Effector memory CD4-positive, alpha-beta T cell (primary cell): ENCODE data around the gene UQCRC1.

ENCODE experiments used
- DNase-seq, 3 donors: peaks; one replicate each; pipeline ENCODE4 v3.0.0-alpha.2; 2020
- H3K27ac ChIP-seq: 2 replicates; pipeline ENCODE4 v1.7.0; 2013; ENCODE audit warnings: mild to moderate bottlenecking, low read length, moderate library complexity; ENCODE audit not compliant: insufficient read depth, poor library complexity, severe bottlenecking
- H3K27me3 ChIP-seq: replicated peaks from 2 replicates; pipeline ENCODE4 v1.7.0; 2013; ENCODE audit warnings: mild to moderate bottlenecking, low read length; ENCODE audit not compliant: insufficient read depth, control insufficient read depth, poor library complexity, severe bottlenecking
- H3K36me3 ChIP-seq: 2 replicates; pipeline ENCODE4 v1.7.0; 2013; ENCODE audit warnings: mild to moderate bottlenecking, low read length, moderate library complexity; ENCODE audit not compliant: control insufficient read depth, insufficient read depth
- H3K4me1 ChIP-seq: 2 replicates; pipeline ENCODE4 v1.7.0; 2013; ENCODE audit warnings: low read length, mild to moderate bottlenecking; ENCODE audit not compliant: control insufficient read depth, insufficient read depth, poor library complexity, severe bottlenecking
- H3K4me3 ChIP-seq: 2 replicates; pipeline ENCODE4 v1.7.0; 2013; ENCODE audit warnings: low read length, low read depth, mild to moderate bottlenecking; ENCODE audit not compliant: insufficient read depth, poor library complexity, severe bottlenecking
- H3K9me3 ChIP-seq: 2 replicates; pipeline ENCODE4 v1.7.0; 2013; ENCODE audit warnings: mild to moderate bottlenecking, low read length, moderate library complexity; ENCODE audit not compliant: control insufficient read depth

The UQCRC1 gene

GRCh38 chr3:48647714-48648113 lies 38.3 kb upstream of the UQCRC1 start:
- H3K4me1 ChIP-seq: no peaks in the 10 kb centered on the region
- no peak overlapping the region for H3K4me3 ChIP-seq
- H3K36me3 ChIP-seq: no peaks in the 10 kb centered on the region

DNA sequence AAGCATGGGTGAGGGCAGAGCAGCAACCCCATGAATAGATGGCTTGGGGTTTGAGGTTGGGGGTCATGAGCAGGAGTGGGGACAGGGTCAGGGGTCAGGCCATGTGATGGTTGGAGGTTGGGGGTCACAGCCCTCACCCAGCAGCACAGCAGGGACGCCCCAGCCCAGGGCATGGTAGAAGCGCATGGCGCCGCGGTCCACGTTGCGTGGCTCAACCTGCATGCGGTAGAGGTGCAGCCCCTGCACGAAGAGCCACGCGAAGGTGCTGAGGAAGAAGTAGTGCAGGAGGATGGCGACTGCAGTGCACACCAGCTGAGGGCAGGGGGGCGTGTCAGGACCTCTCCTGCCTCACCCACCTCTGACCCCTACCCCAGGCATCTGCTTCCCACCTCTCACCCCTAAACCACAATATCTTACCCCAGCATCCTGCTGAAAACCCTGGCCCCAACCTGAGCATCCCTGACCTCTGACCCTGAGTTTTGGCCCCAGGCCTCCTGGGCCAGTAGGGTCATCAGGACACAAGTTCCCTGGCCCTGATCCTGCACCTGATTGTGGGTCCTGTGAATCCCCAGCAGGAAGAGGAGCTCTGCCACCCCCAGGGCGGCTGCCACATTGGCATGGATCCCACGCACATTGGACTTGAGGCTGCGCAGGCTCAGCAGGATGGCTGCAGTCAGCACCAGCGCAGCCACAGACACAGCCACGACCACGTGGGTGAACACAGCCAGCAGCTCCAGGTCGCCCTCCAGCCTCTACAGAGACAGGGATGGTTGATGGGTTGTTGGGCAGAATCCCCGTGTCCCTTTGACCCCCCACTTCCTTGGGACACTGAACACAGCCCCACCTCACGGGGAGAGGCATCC lies 35.7 kb upstream of the UQCRC1 start:
- H3K4me3 ChIP-seq: no peak overlapping the region
- H3K27ac ChIP-seq: no peak overlapping the region
- no peaks in the 10 kb centered on the region for H3K9me3 ChIP-seq
- DNase-seq: no peak
- H3K4me1 ChIP-seq: no peaks in the 10 kb centered on the region
- H3K36me3 ChIP-seq: no peaks in the 10 kb centered on the region
- H3K27me3 ChIP-seq: no peaks in the 10 kb centered on the region

More at GRCh38 chr3:48647714-48648113, 38.3 kb upstream of the UQCRC1 start:
- no peak overlapping the region for H3K27ac ChIP-seq
- no peaks in the 10 kb centered on the region for H3K9me3 ChIP-seq
- H3K27me3 ChIP-seq: no peaks in the 10 kb centered on the region
- DNase-seq: no peak

DNA sequence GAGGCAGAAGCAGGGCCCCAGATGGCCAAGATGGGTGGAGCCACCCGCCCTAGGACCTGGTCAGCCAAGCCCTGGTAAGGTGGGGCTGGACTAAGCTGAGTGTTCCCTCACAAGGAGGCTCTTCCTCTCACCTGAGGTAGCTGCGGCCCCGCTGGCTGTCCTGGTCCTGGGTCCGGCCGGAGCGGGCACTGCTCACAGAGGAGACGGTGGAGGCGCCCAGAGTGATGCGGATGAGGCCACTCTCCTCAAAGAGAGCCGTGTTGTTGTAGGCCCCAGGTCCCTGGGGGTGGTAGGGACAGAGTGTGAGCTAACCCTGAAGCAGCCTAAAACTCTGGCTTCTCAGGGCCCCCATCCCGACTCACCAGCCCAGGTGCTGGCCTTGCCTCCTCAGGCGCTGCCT lies 33.2 kb upstream of the UQCRC1 start:
- Histone ChIP-seq H3K36me3 (no peaks in the 10 kb centered on the region), H3K9me3 (no peaks in the 10 kb centered on the region), H3K4me3 (no peak overlapping the region), H3K4me1 (no peaks in the 10 kb centered on the region), H3K27me3 (no peaks in the 10 kb centered on the region), H3K27ac (no peak overlapping the region)
- DNase-seq: no peak

GRCh38 chr3:48641396-48641795 lies 31.9 kb upstream of the UQCRC1 start:
- DNase-seq: no peak
- Histone ChIP-seq H3K9me3 (no peaks in the 10 kb centered on the region), H3K4me3 (no peak overlapping the region), H3K27ac (no peak overlapping the region), H3K36me3 (no peaks in the 10 kb centered on the region), H3K27me3 (no peaks in the 10 kb centered on the region), H3K4me1 (no peaks in the 10 kb centered on the region)

- no peak overlapping the region for H3K27ac ChIP-seq
- no peak overlapping the region for H3K4me3 ChIP-seq
- no peaks in the 10 kb centered on the region for H3K27me3 ChIP-seq
- no peaks in the 10 kb centered on the region for H3K36me3 ChIP-seq
- DNase-seq: no peak
- H3K4me1 ChIP-seq: peaks cover 7% of the 10 kb centered on the region
- no peaks in the 10 kb centered on the region for H3K9me3 ChIP-seq
Observed at GRCh38 chr3:48639944-48640606, 30.6 kb upstream of the UQCRC1 start.

- Histone ChIP-seq H3K9me3 (no peaks in the 10 kb centered on the region), H3K4me1 (peaks cover 7% of the 10 kb centered on the region), H3K36me3 (no peaks in the 10 kb centered on the region), H3K27me3 (no peaks in the 10 kb centered on the region), H3K27ac (no peak overlapping the region), H3K4me3 (no peak overlapping the region)
- DNase-seq: no peak
Observed at GRCh38 chr3:48637305-48637704, 27.9 kb upstream of the UQCRC1 start.

GRCh38 chr3:48636149-48636655 lies 26.8 kb upstream of the UQCRC1 start:
- Histone ChIP-seq H3K4me1 (peaks cover 7% of the 10 kb centered on the region), H3K9me3 (no peaks in the 10 kb centered on the region), H3K27ac (peak overlapping the region; percentile 59), H3K36me3 (no peaks in the 10 kb centered on the region), H3K4me3 (peak overlapping the region; percentile 84), H3K27me3 (no peaks in the 10 kb centered on the region)
- no peak for DNase-seq

DNA sequence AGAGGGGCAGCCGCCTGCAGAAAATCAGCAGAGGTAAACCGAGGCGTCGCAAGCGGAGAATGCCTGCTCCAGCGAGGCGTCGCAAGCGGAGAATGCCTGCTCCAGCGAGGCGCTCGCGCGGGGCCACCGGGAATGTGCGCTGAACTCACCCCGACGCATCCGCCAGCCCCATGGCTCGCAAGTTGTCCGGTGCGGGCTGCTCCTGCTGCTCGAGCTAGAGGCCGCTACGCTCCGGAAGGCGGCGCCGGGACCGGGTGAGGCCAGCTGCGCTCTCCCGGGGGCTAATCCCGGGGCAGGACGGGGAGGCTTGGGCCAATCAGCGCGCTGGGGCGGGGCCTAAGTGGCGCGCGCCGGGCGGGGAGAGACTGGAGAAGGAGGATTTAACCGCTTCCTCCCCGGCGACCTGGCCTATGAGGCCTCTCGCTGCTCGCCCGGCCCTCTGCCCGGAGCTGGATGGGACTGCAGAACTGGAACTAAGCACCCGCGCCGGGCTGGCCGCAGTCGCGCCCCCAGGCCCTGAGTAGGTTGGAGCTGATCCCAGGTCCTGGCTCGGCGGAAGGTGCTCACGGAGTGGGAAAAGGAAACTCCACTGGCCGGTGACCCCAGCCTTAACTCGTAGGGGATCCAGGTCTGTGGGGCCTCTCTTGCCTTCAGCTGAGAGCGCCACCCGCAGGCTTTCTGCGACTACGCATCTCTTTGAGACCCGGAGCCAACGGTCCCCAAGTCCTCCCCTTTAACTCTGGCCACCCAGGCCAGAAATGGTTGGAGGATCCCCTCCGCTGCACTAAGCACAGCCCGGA lies 26.0 kb upstream of the UQCRC1 start, which contains the start of gene SLC26A6:
TSS of gene SLC26A6 (minus strand) at position 240 of the 800 bp plus-strand sequence. CDS start at position 172, 68 bp downstream.
- H3K4me3 ChIP-seq: peak within 1 kb of the TSS; percentile 84
- peak within 1 kb of the TSS; percentile 59 for H3K27ac ChIP-seq
- H3K9me3 ChIP-seq: no peaks in the 10 kb centered on the region
- H3K36me3 ChIP-seq: no peaks in the 10 kb centered on the region
- H3K4me1 ChIP-seq: peaks cover 7% of the 10 kb centered on the region
- DNase-seq: peak; percentile 83 to 91 (median 88)
- no peaks in the 10 kb centered on the region for H3K27me3 ChIP-seq

DNA sequence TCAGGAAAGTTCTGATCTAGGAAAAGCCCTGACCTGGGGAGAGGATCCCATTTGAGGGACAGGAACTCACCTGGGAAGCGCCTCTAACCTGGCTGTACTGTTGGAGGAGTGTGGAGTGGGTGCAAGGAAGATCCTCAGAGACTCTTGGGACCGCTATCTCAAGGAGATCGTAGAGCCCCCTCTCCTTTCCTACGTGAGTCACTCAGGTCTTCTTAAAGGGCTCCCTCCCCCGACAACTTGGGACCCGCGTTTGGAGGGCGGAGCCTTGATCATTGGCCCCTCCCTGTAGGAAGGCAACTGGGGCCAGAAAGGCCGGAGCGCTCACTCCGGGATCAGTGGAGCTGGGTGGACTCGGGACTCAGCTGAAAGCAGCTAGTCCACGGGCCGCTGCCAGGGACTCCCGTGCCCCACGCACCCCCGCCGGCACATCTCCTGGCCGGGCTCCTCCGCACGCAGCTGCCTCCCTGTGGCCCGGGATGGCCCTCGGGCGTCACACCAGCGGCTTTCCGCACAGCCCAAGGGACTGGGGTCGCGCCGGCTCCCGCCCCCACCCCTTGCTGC lies 25.3 kb upstream of the UQCRC1 start:
- H3K4me3 ChIP-seq: peak overlapping the region; percentile 84
- no peaks in the 10 kb centered on the region for H3K9me3 ChIP-seq
- no peaks in the 10 kb centered on the region for H3K36me3 ChIP-seq
- H3K27ac ChIP-seq: no peak overlapping the region
- H3K27me3 ChIP-seq: no peaks in the 10 kb centered on the region
- peak; percentile 10 to 27 (median 18) for DNase-seq
- peaks cover 7% of the 10 kb centered on the region for H3K4me1 ChIP-seq
